Panc1 (cell line): Measurements from ENCODE around the gene SERPINA9.

ENCODE experiments used
- POLR2AphosphoS5 ChIP-seq: IDR thresholded peaks from 2 replicates; pipeline ENCODE4 v1.6.1; 2012; ENCODE audit warnings: mild to moderate bottlenecking, low read depth, low read length, moderate library complexity
- REST ChIP-seq, 2 experiments: IDR thresholded peaks; 2 replicates each; pipeline ENCODE4 v1.6.1; 2011 to 2012; ENCODE audit warnings: low read depth in 2 of 2, control low read depth in 1 of 2, low read length in 1 of 2, mild to moderate bottlenecking in 1 of 2, moderate library complexity in 1 of 2; ENCODE audit not compliant: insufficient read depth in 1 of 2
- SIN3A ChIP-seq: IDR thresholded peaks from 2 replicates; pipeline ENCODE4 v1.6.1; 2012; ENCODE audit warnings: low read depth, mild to moderate bottlenecking, low read length, moderate library complexity, borderline replicate concordance; ENCODE audit not compliant: insufficient read depth
- TCF7L2 ChIP-seq: IDR thresholded peaks from 2 replicates; pipeline ENCODE4 v1.6.1; 2011; ENCODE audit warnings: mild to moderate bottlenecking, low read depth, low read length, inconsistent platforms
- TF ChIP-seq, protein P1 (sequence below): fragments of 450-650 bp; IDR thresholded peaks from 2 replicates; pipeline ENCODE4 v1.5.1; 2017; ENCODE audit warnings: mild to moderate bottlenecking

- TF ChIP-seq, protein P1, sequence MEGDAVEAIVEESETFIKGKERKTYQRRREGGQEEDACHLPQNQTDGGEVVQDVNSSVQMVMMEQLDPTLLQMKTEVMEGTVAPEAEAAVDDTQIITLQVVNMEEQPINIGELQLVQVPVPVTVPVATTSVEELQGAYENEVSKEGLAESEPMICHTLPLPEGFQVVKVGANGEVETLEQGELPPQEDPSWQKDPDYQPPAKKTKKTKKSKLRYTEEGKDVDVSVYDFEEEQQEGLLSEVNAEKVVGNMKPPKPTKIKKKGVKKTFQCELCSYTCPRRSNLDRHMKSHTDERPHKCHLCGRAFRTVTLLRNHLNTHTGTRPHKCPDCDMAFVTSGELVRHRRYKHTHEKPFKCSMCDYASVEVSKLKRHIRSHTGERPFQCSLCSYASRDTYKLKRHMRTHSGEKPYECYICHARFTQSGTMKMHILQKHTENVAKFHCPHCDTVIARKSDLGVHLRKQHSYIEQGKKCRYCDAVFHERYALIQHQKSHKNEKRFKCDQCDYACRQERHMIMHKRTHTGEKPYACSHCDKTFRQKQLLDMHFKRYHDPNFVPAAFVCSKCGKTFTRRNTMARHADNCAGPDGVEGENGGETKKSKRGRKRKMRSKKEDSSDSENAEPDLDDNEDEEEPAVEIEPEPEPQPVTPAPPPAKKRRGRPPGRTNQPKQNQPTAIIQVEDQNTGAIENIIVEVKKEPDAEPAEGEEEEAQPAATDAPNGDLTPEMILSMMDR: no peak
- no peak for TF ChIP-seq POLR2AphosphoS5
- no peak for TF ChIP-seq REST (IDR thresholded peaks at IDR 0.05; ENCODE audit: insufficient read depth in 1 of 2, low read depth in 2 of 2, low read length in 1 of 2)
- no peak for TF ChIP-seq TCF7L2
- TF ChIP-seq SIN3A: no peak
Observed at GRCh38 chr14:94517641-94518257, 41.8 kb upstream of the SERPINA9 start.
